ENCODE results near the gene ZBTB17.
"Not testable (repeated sequence)": the region's sequence is repeated elsewhere in the genome, so short reads cannot be mapped to it uniquely, and the experiment has no call there.

ZBTB17 gene

DNA sequence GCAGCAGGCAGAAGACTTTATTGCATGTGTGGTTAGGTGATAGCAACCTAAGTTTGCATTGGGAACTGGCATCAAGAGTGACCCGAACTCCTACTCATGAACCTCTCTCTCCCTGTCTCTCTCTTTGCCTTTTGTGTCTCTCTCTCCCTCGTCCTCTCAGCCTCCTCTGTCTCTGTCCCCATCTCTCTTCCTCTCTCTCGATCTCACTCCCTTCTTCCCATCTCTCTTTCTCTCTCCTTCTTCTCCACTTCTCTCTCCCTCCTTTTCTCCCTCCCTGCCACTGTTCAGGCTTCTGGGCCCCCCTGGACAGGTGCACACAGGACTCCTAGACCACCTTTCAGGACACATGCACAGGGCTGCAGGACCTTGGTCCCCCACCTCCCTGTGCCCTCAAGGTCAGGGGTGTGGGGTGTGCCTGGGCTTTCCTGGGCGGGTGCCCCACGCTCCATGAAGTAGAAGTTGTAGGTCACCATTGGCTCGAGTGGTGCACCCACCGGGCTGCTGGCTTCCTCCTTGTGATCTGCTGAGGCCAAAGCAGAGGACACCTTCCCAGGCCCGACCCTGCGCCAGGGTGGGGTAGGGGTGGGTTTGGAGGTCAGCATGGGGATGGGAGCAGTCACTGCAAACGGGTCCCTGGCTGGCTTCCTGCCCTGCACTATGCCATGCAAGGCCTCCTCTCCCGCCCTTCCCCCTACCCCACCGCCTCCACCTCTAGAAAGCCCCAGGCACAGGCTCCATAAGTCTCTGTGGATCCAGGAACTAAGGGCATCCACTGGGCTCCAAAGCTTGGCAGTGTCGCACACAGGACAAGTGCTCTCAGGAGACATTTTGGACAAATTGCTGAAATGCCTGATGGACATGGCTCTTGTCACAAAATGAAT lies 13.2 kb upstream of the ZBTB17 start:
- no peak for DNase-seq (ENCODE audit: low spot score)

DNA sequence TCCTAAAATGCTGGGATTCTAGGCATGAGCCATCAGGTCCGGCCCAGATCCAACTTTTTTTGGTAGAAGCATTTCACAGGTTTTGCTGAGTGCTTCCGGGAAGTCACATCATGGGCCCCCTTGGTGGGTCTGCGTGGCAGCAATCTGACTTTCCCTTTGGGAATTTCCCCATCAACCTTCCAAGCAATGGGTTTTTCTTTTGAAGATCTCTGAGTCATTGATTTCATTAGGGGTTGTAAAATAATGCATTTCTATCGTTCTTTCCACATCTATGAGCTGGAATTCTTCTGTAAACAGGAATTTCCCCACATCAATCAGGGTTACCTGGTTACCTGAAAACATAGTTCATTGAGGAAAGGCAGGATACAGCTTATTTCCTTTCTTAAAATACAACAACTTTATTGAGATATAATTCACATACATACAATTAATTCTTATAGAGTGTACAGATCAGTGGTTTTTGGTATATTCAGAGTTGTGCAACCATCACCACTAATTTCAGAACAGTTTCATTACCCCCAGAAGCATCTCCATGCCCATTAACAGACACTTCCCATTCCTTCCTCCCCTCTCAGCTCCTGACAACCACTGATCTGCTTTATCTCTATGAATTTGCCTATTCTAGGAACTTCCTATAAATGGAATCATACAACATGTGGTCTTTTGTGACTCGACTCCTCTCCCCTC lies 9.9 kb upstream of the ZBTB17 start:
- DNase-seq (ENCODE audit: low spot score), result no peak

DNA sequence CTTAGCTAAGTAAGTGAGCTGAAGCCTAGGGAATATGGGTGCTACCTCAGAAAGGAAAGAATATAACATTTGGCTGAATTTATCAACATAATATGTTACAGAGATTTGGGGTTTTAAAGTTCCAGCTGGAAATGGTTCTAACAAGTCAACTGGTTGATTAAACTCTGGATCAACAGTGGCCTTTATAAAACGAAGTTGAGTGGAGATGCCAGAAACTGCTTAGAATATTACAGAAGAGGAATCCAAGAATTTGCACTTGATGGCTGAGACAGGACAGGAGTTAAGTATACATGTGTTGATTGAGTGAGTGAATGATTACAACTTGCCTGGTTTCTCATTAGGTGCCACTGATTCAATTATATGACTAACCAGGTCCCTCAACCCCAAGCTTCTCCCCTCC lies 7.4 kb upstream of the ZBTB17 start:
- no peak for DNase-seq (ENCODE audit: low spot score)

DNA sequence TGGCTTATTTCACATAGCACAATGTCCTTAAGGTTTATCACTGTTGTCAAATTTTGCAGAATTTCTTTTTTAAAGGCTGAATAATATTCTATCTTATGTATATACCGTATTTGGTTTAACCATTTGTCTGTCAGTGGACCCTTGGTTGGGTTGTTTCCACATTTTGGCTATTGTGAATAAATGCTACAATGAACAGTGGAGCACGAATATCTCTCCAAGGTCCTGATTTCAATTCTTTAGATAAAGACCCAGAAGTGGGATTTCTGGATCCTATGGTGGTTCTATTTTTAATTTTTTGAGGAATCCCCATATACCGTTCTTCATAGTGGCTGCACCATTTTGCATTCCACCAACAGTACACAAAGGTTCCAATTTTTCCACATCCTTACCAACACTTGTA lies 5.8 kb upstream of the ZBTB17 start:
- no peak for DNase-seq (ENCODE audit: low spot score)

DNA sequence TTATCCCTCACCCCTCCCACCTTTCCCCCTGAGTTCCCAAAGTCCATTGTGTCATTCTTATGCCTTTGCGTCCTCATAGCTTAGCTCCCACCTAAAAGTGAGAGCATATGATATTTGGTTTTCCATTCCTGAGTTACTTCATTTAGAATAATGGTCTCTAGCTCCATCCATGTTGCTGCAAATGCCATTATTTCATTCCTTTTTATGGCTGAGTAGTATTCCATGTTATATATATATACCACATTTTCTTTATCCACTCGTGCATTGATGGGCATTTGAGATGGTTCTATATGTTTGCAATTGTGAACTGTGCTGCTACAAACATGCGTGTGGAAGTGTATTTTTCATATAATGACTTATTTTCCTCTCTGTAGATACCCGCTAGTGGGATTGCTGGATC lies 2.0 kb upstream of the ZBTB17 start:
- not testable (repeated sequence) for DNase-seq (ENCODE audit: low spot score)

DNA sequence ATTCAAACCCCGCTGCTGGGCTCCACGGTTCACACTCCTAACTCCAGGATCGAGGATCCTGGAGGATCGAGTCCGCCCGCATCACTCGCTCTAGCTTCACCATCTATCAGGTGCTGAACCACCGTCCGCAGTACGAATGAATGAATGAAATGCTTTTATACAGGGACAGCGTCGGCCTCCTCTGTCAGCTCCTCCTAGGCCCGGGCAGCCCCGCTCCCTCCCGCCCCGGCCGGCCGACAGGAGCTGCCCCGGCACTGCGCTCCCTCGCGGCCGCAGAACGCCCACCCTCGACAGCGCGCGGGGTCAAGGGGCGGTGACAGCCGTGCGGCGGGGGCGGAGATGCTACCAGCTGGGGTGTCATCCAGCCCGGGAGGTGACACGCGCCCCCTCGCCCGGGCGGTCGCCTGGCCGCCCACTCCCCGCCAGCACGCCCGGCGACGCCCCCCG lies 520 bp downstream of the ZBTB17 start:
- DNase-seq (ENCODE audit: low spot score), result peak; percentile 50

- no peak for DNase-seq (ENCODE audit: low spot score)
Measured at GRCh38 chr1:15974855-15975254, 1.0 kb downstream of the ZBTB17 start.

GRCh38 chr1:15973772-15974171 lies 2.1 kb downstream of the ZBTB17 start:
- no peak for DNase-seq (ENCODE audit: low spot score)

- no peak for DNase-seq (ENCODE audit: low spot score)
Measured at GRCh38 chr1:15972409-15972808, 3.5 kb downstream of the ZBTB17 start.

DNA sequence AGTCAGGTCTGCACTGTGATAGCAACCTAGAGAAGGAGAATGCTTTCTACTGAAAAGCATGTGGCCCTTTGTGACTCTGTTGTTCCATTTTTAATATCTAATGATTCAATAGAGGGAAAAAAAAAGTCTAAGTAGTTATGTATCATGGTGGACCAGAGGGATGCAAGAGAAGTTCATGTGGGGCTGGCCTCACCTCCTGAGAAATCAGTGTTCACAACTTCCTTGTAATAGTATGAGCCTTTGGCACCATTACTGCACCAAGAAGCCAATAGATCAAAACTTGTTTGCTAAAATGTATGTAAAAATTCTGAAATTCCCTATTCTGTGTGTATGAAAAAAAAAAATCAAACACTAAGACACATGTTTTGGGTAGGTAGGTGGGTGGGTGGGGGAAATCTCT lies 5.0 kb downstream of the ZBTB17 start:
- DNase-seq (ENCODE audit: low spot score), result no peak

- DNase-seq (ENCODE audit: low spot score), result no peak
Measured at GRCh38 chr1:15969321-15969880, 6.5 kb downstream of the ZBTB17 start.

DNA sequence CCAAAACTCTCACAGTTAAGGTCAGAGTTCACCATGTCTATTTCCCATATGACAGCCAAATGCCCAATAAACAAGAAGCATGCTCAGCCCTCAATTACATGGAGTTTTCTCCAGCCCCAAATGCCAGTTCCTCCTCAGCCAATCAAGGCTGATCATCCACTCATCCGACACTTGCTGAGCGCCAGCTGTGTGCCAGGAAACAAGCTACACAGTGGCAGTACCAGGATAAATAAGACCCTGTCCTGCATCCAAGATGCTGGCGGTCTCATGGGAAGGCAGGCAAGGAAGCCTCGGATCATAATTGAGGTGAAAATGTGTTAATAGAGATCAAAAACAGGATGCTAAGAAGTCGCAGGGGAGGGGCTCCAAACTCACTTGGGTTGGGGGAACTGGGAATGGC lies 7.7 kb downstream of the ZBTB17 start:
- DNase-seq (ENCODE audit: low spot score), result no peak

DNA sequence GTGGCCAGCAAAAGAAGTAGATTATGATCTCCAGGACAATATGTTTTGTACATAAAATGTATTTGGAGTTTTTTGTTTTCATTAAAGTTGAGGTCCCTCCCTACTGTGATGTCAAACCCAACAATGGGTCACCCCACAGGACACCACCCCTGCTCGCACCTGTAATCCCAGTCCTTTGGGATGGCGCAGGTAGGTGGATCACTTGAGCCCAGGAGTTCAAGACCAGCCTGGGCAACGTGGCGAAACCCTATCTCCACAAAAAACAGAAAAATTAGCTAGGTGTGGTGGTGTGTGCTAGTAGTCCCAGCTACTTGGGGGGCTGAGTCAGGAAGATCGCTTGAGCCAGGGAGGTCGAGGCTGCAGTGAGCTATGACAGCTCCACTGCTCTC lies 9.0 kb downstream of the ZBTB17 start:
- no peak for DNase-seq (ENCODE audit: low spot score)

DNA sequence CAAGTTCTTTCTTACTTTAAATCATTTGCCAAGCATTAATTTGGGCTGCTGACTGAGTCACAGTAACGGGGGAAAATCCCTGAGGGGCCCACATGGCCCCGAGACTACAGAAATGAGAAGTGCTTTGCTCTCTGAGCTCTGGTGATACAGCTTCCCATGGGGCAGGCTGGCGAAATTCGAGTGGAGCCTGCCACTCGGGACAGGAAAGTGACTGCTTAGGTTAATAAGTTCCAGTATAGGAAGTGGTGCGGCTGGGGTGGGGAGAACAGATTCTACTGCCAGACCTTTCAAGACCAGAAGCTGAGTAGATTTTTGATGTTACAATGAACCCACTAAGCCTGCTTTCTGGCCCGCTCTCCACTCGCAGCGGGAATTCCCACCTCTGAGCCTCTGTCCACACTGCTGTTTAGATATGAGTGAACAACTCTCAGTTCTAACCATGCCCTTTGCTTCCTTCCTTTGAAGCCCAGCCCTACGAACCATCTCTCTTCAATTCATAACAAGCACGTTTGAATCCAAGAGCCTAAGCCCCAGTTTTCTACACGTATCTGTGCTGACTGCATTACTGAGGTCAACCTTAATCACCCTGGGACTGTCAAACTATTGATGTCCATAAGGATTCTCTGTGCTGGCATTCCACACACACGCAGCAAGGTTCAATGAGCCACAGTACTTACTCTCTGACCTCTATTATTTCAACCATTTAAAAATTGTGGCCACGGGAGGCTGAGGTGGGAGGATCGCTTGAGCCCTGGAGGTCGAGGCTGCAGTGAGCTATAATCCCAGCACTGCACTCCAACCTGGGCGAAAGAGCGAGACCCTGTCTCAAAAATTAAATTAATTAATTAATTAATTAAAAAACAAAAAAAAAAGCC lies 9.6 kb downstream of the ZBTB17 start:
- DNase-seq (ENCODE audit: low spot score), result no peak

- DNase-seq (ENCODE audit: low spot score), result no peak
Measured at GRCh38 chr1:15965228-15965767, 10.6 kb downstream of the ZBTB17 start.

DNA sequence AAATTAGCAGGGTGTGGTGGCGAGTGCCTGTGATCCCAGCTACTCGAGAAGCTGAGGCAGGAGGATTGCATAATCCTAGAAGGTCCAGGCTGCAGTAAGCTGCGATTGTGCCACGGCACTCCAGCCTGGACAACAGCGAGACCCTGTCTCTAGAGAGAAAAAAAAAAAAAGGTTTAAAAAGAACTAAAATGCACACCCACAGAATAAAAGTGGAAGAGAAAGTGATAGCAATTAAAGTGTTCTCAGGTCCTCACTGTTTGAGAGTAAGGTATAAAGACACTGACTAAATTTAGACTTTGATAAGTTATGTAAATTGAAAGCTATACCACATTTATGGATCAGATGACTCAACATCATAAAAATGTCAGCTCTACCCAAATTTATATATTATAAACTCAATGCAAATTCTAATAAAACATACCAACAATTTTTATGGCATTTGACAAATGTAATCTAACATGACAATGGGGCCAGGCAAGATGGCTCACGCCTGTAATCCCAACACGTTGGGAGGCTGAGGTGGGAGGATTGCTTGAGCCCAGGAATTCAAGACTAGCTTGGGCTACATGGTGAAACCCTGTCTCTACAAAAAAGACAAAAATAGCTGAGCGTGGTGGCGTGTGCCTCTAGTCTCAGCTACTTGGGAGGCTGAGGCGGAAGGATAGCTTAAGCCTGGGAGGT lies 11.8 kb downstream of the ZBTB17 start:
- no peak for DNase-seq (ENCODE audit: low spot score)

DNA sequence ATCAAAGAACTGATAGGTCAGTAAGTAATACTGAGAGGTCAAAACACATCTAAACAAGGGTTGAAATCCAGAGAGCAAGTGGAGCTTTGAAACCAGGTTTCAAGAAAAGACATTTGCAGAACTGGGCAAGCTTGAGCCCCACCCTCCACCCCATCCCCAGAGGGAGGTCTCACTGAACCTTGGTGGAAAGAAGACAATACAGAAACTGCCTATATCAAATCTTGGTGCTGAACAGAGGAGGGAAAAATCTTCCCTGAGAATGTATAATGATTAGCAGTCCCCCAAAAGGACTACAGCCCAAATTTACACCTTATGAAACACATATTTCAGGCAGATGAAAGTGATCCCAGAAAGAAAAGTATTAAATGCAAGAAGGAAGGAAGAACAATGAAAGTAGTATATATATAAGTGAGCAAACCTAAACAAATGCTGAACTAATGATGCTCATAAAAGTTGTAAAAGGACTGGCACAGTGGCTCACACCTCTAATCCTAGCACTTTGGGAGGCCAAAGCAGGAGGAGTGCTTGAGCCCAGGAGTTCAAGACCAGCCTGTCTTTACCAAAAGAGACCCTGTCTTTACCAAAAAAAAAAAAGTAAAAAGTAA lies 12.4 kb downstream of the ZBTB17 start:
- no peak for DNase-seq (ENCODE audit: low spot score)

DNA sequence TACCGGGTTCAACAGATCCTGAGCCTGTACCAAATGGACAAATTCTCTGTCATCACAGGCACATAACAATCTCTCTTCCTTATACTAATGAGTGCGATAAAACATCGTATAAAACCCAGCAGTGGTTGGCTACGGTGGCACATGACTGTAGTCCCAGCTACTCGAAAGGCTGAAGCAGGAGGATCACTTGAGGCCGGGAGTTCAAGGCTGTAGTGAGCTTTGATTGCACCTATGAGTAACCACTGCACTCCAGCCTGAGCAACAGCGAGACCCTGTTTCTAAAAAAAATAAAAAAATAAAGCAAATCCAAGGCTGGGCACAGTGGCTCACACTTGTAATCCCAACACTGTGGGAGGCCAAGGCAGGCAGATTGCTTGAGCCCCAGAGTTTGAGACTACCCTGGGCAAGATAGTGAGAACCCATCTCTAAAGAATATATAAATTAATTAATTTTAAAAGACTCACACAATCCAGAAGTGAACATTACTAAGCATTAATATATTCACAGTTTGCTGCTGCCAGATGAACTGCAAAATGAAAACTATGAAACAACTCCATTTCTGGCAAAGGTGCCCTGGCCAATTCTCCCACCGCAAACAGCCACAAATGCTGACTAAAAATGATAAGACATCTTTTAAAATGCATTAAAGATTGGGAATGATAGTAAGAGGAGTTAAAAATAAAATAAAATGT lies 13.1 kb downstream of the ZBTB17 start:
- DNase-seq (ENCODE audit: low spot score), result no peak

GRCh38 chr1:15962176-15962575 lies 13.7 kb downstream of the ZBTB17 start:
- no peak for DNase-seq (ENCODE audit: low spot score)

DNA sequence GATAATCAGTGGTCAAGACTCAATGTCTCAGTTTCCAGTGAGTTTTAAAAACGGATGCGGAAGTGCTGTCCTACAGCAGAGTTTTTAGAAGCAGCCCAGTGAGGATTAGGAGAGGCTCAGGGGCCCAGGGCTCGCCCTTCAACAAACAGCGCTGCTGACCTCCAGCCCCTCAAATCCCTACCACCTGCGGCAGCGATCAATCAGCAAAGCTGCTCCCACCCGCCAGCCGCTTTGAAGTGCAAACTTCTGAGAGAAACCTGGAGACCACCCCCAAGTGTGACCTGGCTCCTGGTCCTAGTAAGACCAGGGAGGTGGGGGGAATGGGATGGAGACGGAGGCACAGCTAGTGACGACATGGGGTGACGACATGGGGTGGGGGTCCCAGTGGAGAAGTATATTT lies 14.4 kb downstream of the ZBTB17 start:
- no peak for DNase-seq (ENCODE audit: low spot score)
